Measurements from ENCODE around the gene PRIMA1.

The PRIMA1 gene

GRCh38 chr14:93686268-93686667 is 102.0 kb downstream of the PRIMA1 start:
- TF ChIP-seq GATA3 (IDR thresholded peaks at IDR 0.05; ENCODE audit: low read depth, low read length) (no peak), GATA2 (IDR thresholded peaks at IDR 0.05; ENCODE audit: low read depth, low read length) (no peak)

DNA sequence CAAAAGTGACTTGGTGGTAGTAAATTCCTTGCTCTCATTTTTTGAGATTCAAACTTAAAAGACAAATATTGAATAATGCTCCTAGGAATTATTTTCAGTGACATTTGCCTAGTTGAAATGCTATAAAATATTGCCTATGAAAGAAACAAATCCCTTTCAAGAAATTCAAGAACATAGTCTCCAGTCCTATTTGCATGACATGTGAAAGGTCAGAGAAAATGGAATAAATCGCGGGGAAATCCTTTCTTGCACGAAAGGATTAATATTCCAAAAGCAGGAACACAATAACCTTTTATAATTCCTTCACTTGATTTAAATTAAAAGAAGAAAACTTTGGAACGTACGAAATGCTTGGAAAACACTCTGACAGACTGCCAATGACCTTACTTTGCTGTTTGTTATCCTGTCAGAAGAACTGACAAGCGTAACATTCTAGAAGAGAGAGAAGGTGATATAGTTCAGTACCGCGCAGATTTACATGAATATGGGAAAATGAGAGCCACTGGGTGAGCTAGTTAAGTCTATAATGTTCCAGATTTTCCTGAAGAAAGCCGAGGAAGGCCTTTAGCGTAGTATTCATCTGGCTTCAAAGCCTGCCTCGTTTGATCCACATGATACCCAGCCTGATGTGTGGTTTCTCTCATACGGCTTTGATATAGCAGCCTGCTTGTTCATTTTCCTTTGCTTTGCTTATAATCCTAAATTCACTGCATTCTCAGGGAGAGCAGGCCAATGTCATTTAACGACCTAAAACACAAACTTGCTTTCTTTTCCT is 103.0 kb downstream of the PRIMA1 start:
- TF ChIP-seq GATA3 (IDR thresholded peaks at IDR 0.05; ENCODE audit: low read depth, low read length) (no peak), GATA2 (IDR thresholded peaks at IDR 0.05; ENCODE audit: low read depth, low read length) (no peak)

- TF ChIP-seq GATA3 (IDR thresholded peaks at IDR 0.05; ENCODE audit: low read depth, low read length) = no peak
- no peak for TF ChIP-seq GATA2 (IDR thresholded peaks at IDR 0.05; ENCODE audit: low read depth, low read length)
Measured at GRCh38 chr14:93683226-93683625, 105.1 kb downstream of the PRIMA1 start.

DNA sequence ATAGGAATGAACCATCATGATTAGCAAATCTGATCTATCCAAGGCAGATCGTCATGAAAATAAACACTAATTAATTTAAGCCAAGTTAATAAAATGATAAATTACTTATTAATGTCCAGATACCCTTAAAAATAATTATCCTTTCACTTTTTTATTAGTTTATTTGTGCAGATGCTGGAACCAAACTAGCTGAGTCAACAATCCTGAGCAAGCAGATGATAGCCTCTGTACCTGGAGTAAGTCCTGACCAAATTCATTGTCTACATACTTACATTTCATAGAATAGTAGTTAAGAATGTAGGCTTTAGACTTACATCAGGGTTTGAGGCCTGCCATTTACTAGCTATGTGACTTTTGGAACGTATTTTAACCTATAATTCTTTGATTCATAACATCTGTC is 105.8 kb downstream of the PRIMA1 start:
- TF ChIP-seq GATA3 (IDR thresholded peaks at IDR 0.05; ENCODE audit: low read depth, low read length) = no peak
- TF ChIP-seq GATA2 (IDR thresholded peaks at IDR 0.05; ENCODE audit: low read depth, low read length) = no peak

- TF ChIP-seq GATA2 (IDR thresholded peaks at IDR 0.05; ENCODE audit: low read depth, low read length) (no peak), GATA3 (IDR thresholded peaks at IDR 0.05; ENCODE audit: low read depth, low read length) (no peak)
Measured at GRCh38 chr14:93676416-93676958, 111.8 kb downstream of the PRIMA1 start.

GRCh38 chr14:93675651-93676050 is 112.6 kb downstream of the PRIMA1 start:
- TF ChIP-seq GATA3 (IDR thresholded peaks at IDR 0.05; ENCODE audit: low read depth, low read length) (no peak), GATA2 (IDR thresholded peaks at IDR 0.05; ENCODE audit: low read depth, low read length) (no peak)

DNA sequence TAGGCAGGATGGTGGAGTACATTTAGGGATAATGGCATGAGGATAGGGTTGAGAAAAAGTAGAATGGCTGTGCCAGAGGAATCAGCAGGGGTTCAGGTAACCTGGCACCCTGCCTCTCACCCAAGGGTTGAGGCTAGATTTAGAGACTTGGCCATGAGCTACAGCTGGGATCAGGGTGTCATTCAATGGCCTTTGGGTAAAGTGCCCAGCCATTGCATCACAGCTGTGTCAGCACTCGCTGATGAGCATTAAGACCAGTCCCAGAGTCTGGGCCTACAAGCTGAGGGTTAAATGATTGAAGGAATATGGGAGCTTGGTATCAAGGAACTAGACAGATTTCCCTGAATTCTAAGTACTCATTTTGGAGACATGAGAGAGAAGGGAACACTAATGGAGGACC is 113.9 kb downstream of the PRIMA1 start:
- TF ChIP-seq GATA2 (IDR thresholded peaks at IDR 0.05; ENCODE audit: low read depth, low read length) (no peak), GATA3 (IDR thresholded peaks at IDR 0.05; ENCODE audit: low read depth, low read length) (no peak)

DNA sequence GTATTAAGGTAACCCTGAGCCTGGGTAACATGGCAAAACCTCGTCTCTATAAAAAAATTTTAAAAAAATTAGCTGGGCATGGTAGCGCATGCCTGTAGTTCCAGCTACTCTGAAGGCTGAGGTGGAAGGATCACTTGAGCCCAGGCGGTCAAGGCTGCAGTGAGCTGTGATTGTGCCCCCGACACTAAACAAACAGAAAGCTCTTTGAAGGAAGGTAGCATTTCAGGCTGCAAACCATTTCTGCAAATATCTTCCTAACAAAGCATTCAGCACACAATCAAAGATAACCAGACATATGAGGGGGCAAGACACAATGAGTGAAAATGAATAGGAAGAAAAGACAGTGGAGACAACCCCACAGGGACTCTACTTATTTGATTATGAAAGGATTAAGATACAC is 118.7 kb downstream of the PRIMA1 start:
- TF ChIP-seq GATA2 (IDR thresholded peaks at IDR 0.05; ENCODE audit: low read depth, low read length) (no peak), GATA3 (IDR thresholded peaks at IDR 0.05; ENCODE audit: low read depth, low read length) (no peak)
